ENCODE data around the gene PDK2. TPM values are rescaled to one million over a fixed set of nuclear protein-coding genes. Genes with fewer than 3 reads are reported as not detected.
A peak's percentile ranks its signal among the peaks of the same experiment; 100 is the strongest.

PDK2 gene
- total and polyA plus RNA-seq, 9 of the 15 experiments (the other 6 are each of a cell fraction or from before 2014, with no cell fraction given) = 0.03 to 2.5 (median 1.4) TPM

DNA sequence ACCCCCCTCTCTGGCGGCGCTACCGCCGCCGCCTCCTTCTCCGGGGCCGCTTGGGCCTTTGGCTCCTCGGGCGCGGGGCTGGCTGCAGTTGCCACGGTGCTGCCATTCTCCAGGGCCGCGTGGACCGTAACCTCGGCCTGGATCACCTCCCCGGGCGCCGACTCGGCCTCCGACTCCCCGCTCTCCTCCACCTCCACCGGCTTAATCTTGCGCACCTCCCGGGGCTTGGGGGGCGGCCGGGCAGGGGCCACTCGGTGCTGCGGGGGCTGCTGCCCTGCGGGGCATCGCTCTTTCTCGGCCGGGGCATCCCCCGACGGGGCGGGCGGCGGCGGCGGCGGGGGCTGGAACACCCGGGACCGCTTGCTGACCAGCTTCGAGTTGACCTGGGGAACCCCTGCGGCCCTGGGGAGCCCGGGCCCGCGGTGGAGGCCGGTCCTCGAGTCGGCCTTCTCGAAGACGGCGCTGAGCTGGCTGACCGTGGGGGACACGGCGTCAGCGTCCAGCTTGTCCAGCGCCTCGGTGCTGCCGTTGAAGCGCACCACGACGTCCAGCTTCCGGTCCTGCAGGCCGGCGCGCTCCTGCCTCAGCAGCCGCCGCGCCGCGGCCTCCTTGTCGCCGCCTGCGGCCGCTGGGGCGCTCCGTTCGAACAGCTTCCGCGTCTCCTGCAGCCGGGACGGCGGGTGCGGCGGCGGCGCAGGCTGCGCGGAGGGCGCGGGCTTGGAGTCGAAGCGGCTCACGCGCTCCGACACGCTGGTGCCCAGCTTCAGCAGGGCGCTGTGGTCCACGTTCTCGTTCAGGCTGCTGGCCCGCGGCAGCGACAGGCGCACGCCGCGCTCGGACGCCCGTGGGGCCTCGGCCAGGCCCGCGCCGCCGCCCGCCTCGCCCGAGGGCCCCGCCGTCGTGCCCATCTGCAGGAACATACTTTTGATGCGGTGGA is 54.5 kb downstream of the PDK2 start (continued):
- TF ChIP-seq GABPA (tag; conservative IDR thresholded peaks at IDR 0.05; ENCODE audit: low read depth) (peak; percentile 76), GATAD2B (IDR thresholded peaks at IDR 0.05; ENCODE audit: borderline replicate concordance) (peak; percentile 72), CHCHD3 (CRISPR knock-in tag; IDR thresholded peaks at IDR 0.05) (no peak), CAMTA2 (CRISPR knock-in tag; conservative IDR thresholded peaks at IDR 0.05) (no peak), TFAM (CRISPR knock-in tag; conservative IDR thresholded peaks at IDR 0.05) (no peak), MECOM (CRISPR knock-in tag; IDR thresholded peaks at IDR 0.05) (no peak), ZNF668 (CRISPR knock-in tag; IDR thresholded peaks at IDR 0.05) (no peak), EHMT2 (IDR thresholded peaks at IDR 0.05) (no peak)
- TF ChIP-seq, protein P1, sequence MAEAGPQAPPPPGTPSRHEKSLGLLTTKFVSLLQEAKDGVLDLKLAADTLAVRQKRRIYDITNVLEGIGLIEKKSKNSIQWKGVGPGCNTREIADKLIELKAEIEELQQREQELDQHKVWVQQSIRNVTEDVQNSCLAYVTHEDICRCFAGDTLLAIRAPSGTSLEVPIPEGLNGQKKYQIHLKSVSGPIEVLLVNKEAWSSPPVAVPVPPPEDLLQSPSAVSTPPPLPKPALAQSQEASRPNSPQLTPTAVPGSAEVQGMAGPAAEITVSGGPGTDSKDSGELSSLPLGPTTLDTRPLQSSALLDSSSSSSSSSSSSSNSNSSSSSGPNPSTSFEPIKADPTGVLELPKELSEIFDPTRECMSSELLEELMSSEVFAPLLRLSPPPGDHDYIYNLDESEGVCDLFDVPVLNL (CRISPR knock-in tag; IDR thresholded peaks at IDR 0.05; ENCODE audit: low read depth) = no peak
- TF ChIP-seq, protein P2, sequence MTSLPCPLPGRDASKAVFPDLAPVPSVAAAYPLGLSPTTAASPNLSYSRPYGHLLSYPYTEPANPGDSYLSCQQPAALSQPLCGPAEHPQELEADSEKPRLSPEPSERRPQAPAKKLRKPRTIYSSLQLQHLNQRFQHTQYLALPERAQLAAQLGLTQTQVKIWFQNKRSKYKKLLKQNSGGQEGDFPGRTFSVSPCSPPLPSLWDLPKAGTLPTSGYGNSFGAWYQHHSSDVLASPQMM (CRISPR knock-in tag; IDR thresholded peaks at IDR 0.05) = no peak
- TF ChIP-seq, protein P3, sequence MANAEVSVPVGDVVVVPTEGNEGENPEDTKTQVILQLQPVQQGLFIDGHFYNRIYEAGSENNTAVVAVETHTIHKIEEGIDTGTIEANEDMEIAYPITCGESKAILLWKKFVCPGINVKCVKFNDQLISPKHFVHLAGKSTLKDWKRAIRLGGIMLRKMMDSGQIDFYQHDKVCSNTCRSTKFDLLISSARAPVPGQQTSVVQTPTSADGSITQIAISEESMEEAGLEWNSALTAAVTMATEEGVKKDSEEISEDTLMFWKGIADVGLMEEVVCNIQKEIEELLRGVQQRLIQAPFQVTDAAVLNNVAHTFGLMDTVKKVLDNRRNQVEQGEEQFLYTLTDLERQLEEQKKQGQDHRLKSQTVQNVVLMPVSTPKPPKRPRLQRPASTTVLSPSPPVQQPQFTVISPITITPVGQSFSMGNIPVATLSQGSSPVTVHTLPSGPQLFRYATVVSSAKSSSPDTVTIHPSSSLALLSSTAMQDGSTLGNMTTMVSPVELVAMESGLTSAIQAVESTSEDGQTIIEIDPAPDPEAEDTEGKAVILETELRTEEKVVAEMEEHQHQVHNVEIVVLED (CRISPR knock-in tag; IDR thresholded peaks at IDR 0.05) = peak; percentile 55
- TF ChIP-seq, protein P4, sequence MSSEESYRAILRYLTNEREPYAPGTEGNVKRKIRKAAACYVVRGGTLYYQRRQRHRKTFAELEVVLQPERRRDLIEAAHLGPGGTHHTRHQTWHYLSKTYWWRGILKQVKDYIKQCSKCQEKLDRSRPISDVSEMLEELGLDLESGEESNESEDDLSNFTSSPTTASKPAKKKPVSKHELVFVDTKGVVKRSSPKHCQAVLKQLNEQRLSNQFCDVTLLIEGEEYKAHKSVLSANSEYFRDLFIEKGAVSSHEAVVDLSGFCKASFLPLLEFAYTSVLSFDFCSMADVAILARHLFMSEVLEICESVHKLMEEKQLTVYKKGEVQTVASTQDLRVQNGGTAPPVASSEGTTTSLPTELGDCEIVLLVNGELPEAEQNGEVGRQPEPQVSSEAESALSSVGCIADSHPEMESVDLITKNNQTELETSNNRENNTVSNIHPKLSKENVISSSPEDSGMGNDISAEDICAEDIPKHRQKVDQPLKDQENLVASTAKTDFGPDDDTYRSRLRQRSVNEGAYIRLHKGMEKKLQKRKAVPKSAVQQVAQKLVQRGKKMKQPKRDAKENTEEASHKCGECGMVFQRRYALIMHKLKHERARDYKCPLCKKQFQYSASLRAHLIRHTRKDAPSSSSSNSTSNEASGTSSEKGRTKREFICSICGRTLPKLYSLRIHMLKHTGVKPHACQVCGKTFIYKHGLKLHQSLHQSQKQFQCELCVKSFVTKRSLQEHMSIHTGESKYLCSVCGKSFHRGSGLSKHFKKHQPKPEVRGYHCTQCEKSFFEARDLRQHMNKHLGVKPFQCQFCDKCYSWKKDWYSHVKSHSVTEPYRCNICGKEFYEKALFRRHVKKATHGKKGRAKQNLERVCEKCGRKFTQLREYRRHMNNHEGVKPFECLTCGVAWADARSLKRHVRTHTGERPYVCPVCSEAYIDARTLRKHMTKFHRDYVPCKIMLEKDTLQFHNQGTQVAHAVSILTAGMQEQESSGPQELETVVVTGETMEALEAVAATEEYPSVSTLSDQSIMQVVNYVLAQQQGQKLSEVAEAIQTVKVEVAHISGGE (CRISPR knock-in tag; IDR thresholded peaks at IDR 0.05) = peak in 1 of 3 experiments; percentile 67; a peak in 4 of 6 replicates

Data from K562 (cell line).